Cardiac muscle cell (in vitro differentiated cells and primary cell): ENCODE measurements around the gene ARHGEF38. TPM values are rescaled to one million over a fixed set of nuclear protein-coding genes. Genes with fewer than 3 reads are reported as not detected.

Experiments used
- DNase-seq, 2 donors: peaks; one replicate each; pipeline versions ENCODE4 v3.0.0 to v3.0.0-alpha.2; 2010 to 2017; ENCODE audit warnings: low read depth in 1 of 2, low spot score in 1 of 2
- H3K27ac ChIP-seq: fragments of 200-600 bp; sonication (generic); 2 replicates; pipeline ENCODE4 v1.5.1; 2016
- H3K27me3 ChIP-seq: fragments of 200-600 bp; sonication (generic); 2 replicates; pipeline ENCODE4 v1.6.0; 2016; ENCODE audit warnings: control low read depth
- H3K36me3 ChIP-seq: fragments of 200-600 bp; sonication (generic); 2 replicates; pipeline ENCODE4 v1.5.1; 2016; ENCODE audit warnings: control low read depth
- H3K4me1 ChIP-seq: fragments of 200-600 bp; sonication (generic); 2 replicates; pipeline ENCODE4 v1.8.1; 2017; ENCODE audit warnings: low read depth, mild to moderate bottlenecking, mixed run types
- H3K4me3 ChIP-seq: fragments of 200-600 bp; sonication (generic); 2 replicates; pipeline ENCODE4 v1.5.1; 2016; ENCODE audit warnings: mild to moderate bottlenecking
- H3K9me3 ChIP-seq: fragments of 200-600 bp; sonication (generic); 2 replicates; pipeline ENCODE4 v1.5.1; 2017; ENCODE audit warnings: low read depth, mild to moderate bottlenecking, control low read depth
- polyA plus RNA-seq: library from polyadenylated mRNA; unstranded; fragments of >200 nt; fragmentation: Nextera tagmentation; extraction: Ambion mirVana; gene quantifications from 2 replicates; pipeline ENCODE4 v1.2.1, GENCODE V29; 2016
- total RNA-seq: library from RNA; depleted of rRNA; stranded (reverse); fragments of >200 nt; gene quantifications from 2 replicates; pipeline ENCODE4 v1.2.3, GENCODE V29; 2016
- TF ChIP-seq, protein P1 (sequence below): IDR thresholded peaks from 2 replicates; pipeline ENCODE4 v1.5.1; 2012; ENCODE audit warnings: low read depth, mild to moderate bottlenecking, low read length

The ARHGEF38 gene
- total and polyA plus RNA-seq, 2 experiments from 2014 or later = 1.6 TPM; not detected in 1

DNA sequence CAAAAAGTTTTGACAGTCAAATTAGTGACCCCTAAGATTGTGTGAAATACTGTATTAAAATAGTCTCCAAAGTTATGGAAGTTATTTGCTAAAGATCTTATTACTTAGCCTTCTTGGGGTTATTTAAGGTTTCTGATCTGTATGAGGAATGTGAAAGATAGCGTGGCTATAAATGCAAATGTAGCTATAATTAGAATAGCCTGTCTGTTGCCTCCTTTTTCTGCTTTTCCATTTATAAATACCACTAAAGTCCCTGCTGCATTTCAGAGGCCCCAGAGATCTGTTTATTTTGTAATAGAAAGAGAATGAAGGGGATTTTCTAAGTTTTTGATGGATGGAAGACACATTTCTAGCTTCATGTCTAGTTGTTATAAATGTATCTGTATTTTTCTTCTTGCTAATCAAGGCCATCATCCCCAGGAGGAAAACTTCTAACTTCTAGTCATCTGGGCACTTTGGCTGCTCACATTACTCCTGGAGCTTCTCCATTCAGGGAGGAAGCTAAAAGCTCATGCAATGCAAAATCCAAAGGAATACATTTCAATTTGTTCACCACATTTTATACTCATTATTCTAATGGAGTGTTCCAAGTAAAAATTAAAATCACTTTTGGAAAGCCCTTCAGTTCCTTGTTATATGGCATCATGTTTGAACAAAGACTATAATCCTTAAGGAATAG, 82.1 kb downstream of the ARHGEF38 start:
- Histone ChIP-seq H3K27me3 (no peaks in the 10 kb centered on the region), H3K36me3 (no peaks in the 10 kb centered on the region), H3K9me3 (no peaks in the 10 kb centered on the region), H3K4me1 (peaks cover 34% of the 10 kb centered on the region), H3K27ac (peak overlapping the region; percentile 49), H3K4me3 (no peak overlapping the region)
- DNase-seq = no peak
- TF ChIP-seq, protein P1, sequence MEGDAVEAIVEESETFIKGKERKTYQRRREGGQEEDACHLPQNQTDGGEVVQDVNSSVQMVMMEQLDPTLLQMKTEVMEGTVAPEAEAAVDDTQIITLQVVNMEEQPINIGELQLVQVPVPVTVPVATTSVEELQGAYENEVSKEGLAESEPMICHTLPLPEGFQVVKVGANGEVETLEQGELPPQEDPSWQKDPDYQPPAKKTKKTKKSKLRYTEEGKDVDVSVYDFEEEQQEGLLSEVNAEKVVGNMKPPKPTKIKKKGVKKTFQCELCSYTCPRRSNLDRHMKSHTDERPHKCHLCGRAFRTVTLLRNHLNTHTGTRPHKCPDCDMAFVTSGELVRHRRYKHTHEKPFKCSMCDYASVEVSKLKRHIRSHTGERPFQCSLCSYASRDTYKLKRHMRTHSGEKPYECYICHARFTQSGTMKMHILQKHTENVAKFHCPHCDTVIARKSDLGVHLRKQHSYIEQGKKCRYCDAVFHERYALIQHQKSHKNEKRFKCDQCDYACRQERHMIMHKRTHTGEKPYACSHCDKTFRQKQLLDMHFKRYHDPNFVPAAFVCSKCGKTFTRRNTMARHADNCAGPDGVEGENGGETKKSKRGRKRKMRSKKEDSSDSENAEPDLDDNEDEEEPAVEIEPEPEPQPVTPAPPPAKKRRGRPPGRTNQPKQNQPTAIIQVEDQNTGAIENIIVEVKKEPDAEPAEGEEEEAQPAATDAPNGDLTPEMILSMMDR = no peak

DNA sequence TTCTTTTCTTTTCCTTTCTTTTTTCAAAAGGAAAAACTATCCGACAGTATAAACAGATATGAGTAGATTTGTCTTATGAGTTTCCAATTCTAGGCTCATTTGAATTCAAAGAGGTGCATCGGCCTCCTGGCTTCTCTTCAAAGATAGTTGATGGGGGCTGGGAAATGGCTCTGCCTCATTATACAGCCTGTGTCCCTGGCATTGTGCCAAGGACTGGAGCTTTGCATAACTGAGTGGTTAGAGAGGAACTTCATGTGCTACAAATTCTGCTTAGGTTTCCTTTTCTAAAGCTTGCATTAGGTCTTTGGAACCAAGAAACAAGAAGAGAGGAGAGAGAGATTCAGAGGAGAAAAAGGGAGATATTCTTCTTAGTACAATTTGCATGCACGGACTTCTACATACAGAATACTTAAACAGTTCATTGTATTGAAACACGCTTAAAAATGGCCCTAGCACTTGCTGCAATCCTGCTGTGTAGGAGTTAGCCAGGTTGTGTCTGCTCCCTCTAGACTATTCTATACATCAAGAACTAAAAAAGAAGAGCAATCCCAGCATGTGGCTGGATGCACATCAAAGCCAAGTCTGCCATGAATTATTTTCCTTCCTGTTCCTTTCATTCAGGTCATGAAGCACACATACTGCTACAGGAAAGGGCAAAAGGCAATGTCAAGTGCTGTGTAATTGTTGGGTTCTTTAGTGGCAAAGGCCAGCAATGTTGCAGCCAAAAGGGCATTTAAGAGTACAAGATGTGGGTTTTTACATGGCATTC, 85.2 kb downstream of the ARHGEF38 start:
- TF ChIP-seq, protein P1 = no peak
- H3K4me3 ChIP-seq = no peak overlapping the region
- H3K9me3 ChIP-seq = no peaks in the 10 kb centered on the region
- peaks cover 34% of the 10 kb centered on the region for H3K4me1 ChIP-seq
- no peaks in the 10 kb centered on the region for H3K36me3 ChIP-seq
- peak; percentile 65 to 68 for DNase-seq
- H3K27ac ChIP-seq = no peak overlapping the region
- H3K27me3 ChIP-seq = no peaks in the 10 kb centered on the region

DNA sequence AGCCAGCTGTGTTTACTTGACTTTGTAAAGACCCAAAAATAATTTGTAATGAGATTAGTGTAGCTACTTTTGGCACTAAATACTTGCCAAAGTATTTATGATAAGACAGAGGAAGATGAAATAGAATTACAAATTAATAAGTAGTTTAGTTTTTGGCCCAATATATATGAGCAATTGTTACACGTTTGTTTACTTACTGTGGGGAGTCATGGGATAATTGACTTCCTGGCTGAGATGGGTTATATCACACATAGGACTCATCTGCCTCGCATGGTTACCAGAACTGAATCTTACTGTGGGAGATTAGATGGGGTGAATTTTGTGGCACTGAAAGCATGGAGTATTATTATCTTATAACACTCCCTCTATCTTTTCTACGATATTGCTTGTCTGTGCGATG, 89.4 kb downstream of the ARHGEF38 start:
- Histone ChIP-seq H3K36me3 (no peaks in the 10 kb centered on the region), H3K4me1 (peaks cover 8% of the 10 kb centered on the region), H3K4me3 (no peak overlapping the region), H3K27me3 (peaks cover 2% of the 10 kb centered on the region), H3K27ac (no peak overlapping the region), H3K9me3 (no peaks in the 10 kb centered on the region)
- DNase-seq = no peak
- TF ChIP-seq, protein P1 = no peak

DNA sequence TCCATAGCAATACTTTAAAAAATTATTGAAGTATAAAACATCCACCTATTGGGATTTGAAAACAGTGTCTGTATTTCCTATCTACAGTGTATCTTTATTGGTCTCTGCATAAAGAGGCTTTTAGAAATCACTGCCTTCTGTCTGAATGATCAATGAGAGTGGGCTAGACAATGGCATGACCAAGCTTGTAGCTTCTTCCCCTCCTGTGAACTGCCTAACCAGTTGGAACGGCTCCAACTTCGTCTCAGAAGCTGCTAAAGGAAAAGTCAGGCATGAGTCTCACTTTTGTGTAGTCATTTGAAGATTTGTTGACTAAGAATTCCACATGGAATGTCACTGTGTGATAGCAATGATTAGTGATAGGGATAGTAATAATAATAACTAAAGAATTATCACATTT, 91.8 kb downstream of the ARHGEF38 start:
- no peak overlapping the region for H3K27ac ChIP-seq
- no peak for DNase-seq
- H3K4me3 ChIP-seq = no peak overlapping the region
- TF ChIP-seq, protein P1 = no peak
- no peaks in the 10 kb centered on the region for H3K36me3 ChIP-seq
- no peaks in the 10 kb centered on the region for H3K4me1 ChIP-seq
- peaks cover 2% of the 10 kb centered on the region for H3K27me3 ChIP-seq
- no peaks in the 10 kb centered on the region for H3K9me3 ChIP-seq

DNA sequence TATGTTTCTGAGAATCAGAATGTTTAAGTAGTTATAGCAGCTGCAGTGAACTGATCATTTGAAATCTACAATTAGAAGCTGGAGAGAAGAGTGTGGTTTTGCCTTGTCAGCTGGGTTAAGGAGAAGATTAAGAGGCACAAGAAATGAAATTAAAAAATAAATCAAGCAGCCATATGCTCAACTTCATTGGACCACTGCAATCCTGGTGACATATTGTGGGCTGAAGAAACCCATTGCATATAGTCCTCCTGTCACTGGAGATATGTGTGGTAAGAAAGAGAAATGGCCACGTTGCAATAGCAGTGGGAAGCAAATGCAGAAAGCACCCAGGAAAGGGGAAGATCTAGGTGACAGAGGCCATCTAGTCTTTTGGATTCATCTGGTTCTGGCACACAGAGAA, 93.0 kb downstream of the ARHGEF38 start:
- no peak for DNase-seq
- Histone ChIP-seq H3K27ac (no peak overlapping the region), H3K36me3 (no peaks in the 10 kb centered on the region), H3K4me1 (no peaks in the 10 kb centered on the region), H3K4me3 (no peak overlapping the region), H3K27me3 (peaks cover 2% of the 10 kb centered on the region), H3K9me3 (no peaks in the 10 kb centered on the region)
- TF ChIP-seq, protein P1 = no peak
